ENCODE data around the gene NDST3. TPM values are rescaled to one million over a fixed set of nuclear protein-coding genes. Genes with fewer than 3 reads are reported as not detected.

NDST3 gene
- total RNA-seq, 1 experiment from 2014 or later: not detected

- Histone ChIP-seq H3K27ac (ENCODE audit: low read length) (peak overlapping the region; percentile 70), H3K36me3 (ENCODE audit: insufficient read depth, low read length) (peaks cover 30% of the 10 kb centered on the region), H3K27me3 (ENCODE audit: low read length) (no peaks in the 10 kb centered on the region), H3K9ac (ENCODE audit: low read length) (peak overlapping the region; percentile 97), H3K9me3 (ENCODE audit: low read length) (no peaks in the 10 kb centered on the region), H4K20me1 (ENCODE audit: insufficient read depth, low read depth, low read length) (peaks cover 13% of the 10 kb centered on the region; the same call in 1 of the 2 replicates), H3K4me2 (ENCODE audit: low read depth, low read length, poor library complexity, severe bottlenecking) (peak overlapping the region; percentile 80), H2AFZ (ENCODE audit: low read length) (no peak overlapping the region), H3K4me3 (ENCODE audit: low read length) (peak overlapping the region; percentile 95), H3K79me2 (ENCODE audit: low read length) (peaks cover 7% of the 10 kb centered on the region), H3K4me1 (ENCODE audit: low read length) (peaks cover 32% of the 10 kb centered on the region), H3K9me2 (replicated peaks; ENCODE audit: insufficient read depth, low read length) (no peaks in the 10 kb centered on the region)
- DNase-seq: peak; percentile 44
These were observed 245.7 kb downstream of the NDST3 start for GRCh38 chr4:118279920-118280432.

GRCh38 chr4:118280501-118281218, 246.4 kb downstream of the NDST3 start:
- Histone ChIP-seq H2AFZ (ENCODE audit: low read length) (no peak overlapping the region), H3K27ac (ENCODE audit: low read length) (peak overlapping the region; percentile 70; the same call in 1 of the 2 replicates), H3K9me3 (ENCODE audit: low read length) (no peaks in the 10 kb centered on the region), H3K9me2 (replicated peaks; ENCODE audit: insufficient read depth, low read length) (no peaks in the 10 kb centered on the region), H3K79me2 (ENCODE audit: low read length) (peaks cover 7% of the 10 kb centered on the region), H3K36me3 (ENCODE audit: insufficient read depth, low read length) (peaks cover 30% of the 10 kb centered on the region), H4K20me1 (ENCODE audit: insufficient read depth, low read depth, low read length) (peaks cover 13% of the 10 kb centered on the region; the same call in 1 of the 2 replicates), H3K9ac (ENCODE audit: low read length) (peak overlapping the region; percentile 97), H3K27me3 (ENCODE audit: low read length) (no peaks in the 10 kb centered on the region), H3K4me3 (ENCODE audit: low read length) (peak overlapping the region; percentile 95), H3K4me1 (ENCODE audit: low read length) (peaks cover 32% of the 10 kb centered on the region), H3K4me2 (ENCODE audit: low read depth, low read length, poor library complexity, severe bottlenecking) (peak overlapping the region; percentile 80)
- DNase-seq: peak; percentile 69

GRCh38 chr4:118281611-118282442, 247.5 kb downstream of the NDST3 start:
- Histone ChIP-seq H4K20me1 (ENCODE audit: insufficient read depth, low read depth, low read length) (peaks cover 13% of the 10 kb centered on the region; the same call in 1 of the 2 replicates), H3K79me2 (ENCODE audit: low read length) (peaks cover 7% of the 10 kb centered on the region), H3K9me2 (replicated peaks; ENCODE audit: insufficient read depth, low read length) (no peaks in the 10 kb centered on the region), H3K9ac (ENCODE audit: low read length) (no peak overlapping the region), H3K4me2 (ENCODE audit: low read depth, low read length, poor library complexity, severe bottlenecking) (no peak overlapping the region), H3K4me3 (ENCODE audit: low read length) (no peak overlapping the region), H3K36me3 (ENCODE audit: insufficient read depth, low read length) (peaks cover 30% of the 10 kb centered on the region), H3K9me3 (ENCODE audit: low read length) (no peaks in the 10 kb centered on the region), H3K27ac (ENCODE audit: low read length) (no peak overlapping the region), H3K4me1 (ENCODE audit: low read length) (peaks cover 32% of the 10 kb centered on the region), H3K27me3 (ENCODE audit: low read length) (no peaks in the 10 kb centered on the region), H2AFZ (ENCODE audit: low read length) (no peak overlapping the region)
- DNase-seq: peak; percentile 67

- Histone ChIP-seq H3K9me2 (replicated peaks; ENCODE audit: insufficient read depth, low read length) (no peaks in the 10 kb centered on the region), H2AFZ (ENCODE audit: low read length) (no peak overlapping the region), H3K27ac (ENCODE audit: low read length) (no peak overlapping the region), H3K4me3 (ENCODE audit: low read length) (no peak overlapping the region), H3K79me2 (ENCODE audit: low read length) (peaks cover 7% of the 10 kb centered on the region), H3K4me1 (ENCODE audit: low read length) (peaks cover 30% of the 10 kb centered on the region), H3K9me3 (ENCODE audit: low read length) (no peaks in the 10 kb centered on the region), H4K20me1 (ENCODE audit: insufficient read depth, low read depth, low read length) (peaks cover 13% of the 10 kb centered on the region; the same call in 1 of the 2 replicates), H3K27me3 (ENCODE audit: low read length) (no peaks in the 10 kb centered on the region), H3K4me2 (ENCODE audit: low read depth, low read length, poor library complexity, severe bottlenecking) (no peak overlapping the region), H3K9ac (ENCODE audit: low read length) (no peak overlapping the region), H3K36me3 (ENCODE audit: insufficient read depth, low read length) (peaks cover 30% of the 10 kb centered on the region)
- peak; percentile 56 for DNase-seq
These were observed 248.4 kb downstream of the NDST3 start for GRCh38 chr4:118282692-118283091.

- peak; percentile 78 for DNase-seq
- Histone ChIP-seq H2AFZ (ENCODE audit: low read length) (no peak overlapping the region), H3K9ac (ENCODE audit: low read length) (no peak overlapping the region), H3K4me2 (ENCODE audit: low read depth, low read length, poor library complexity, severe bottlenecking) (no peak overlapping the region), H3K36me3 (ENCODE audit: insufficient read depth, low read length) (peaks cover 28% of the 10 kb centered on the region), H4K20me1 (ENCODE audit: insufficient read depth, low read depth, low read length) (peaks cover 9% of the 10 kb centered on the region; the same call in 1 of the 2 replicates), H3K4me1 (ENCODE audit: low read length) (peaks cover 23% of the 10 kb centered on the region), H3K9me2 (replicated peaks; ENCODE audit: insufficient read depth, low read length) (no peaks in the 10 kb centered on the region), H3K27ac (ENCODE audit: low read length) (no peak overlapping the region), H3K4me3 (ENCODE audit: low read length) (no peak overlapping the region), H3K27me3 (ENCODE audit: low read length) (no peaks in the 10 kb centered on the region), H3K79me2 (ENCODE audit: low read length) (peaks cover 2% of the 10 kb centered on the region), H3K9me3 (ENCODE audit: low read length) (no peaks in the 10 kb centered on the region)
These were observed 249.9 kb downstream of the NDST3 start for GRCh38 chr4:118284169-118284568.

GRCh38 chr4:118285931-118286330, 251.6 kb downstream of the NDST3 start:
- Histone ChIP-seq H4K20me1 (ENCODE audit: insufficient read depth, low read depth, low read length) (no peaks in the 10 kb centered on the region), H3K27me3 (ENCODE audit: low read length) (no peaks in the 10 kb centered on the region), H3K79me2 (ENCODE audit: low read length) (no peaks in the 10 kb centered on the region), H3K4me1 (ENCODE audit: low read length) (peaks cover 9% of the 10 kb centered on the region), H3K36me3 (ENCODE audit: insufficient read depth, low read length) (peaks cover 10% of the 10 kb centered on the region; the same call in 1 of the 2 replicates), H3K9ac (ENCODE audit: low read length) (no peak overlapping the region), H3K27ac (ENCODE audit: low read length) (no peak overlapping the region), H3K4me2 (ENCODE audit: low read depth, low read length, poor library complexity, severe bottlenecking) (no peak overlapping the region), H3K4me3 (ENCODE audit: low read length) (no peak overlapping the region), H2AFZ (ENCODE audit: low read length) (no peak overlapping the region), H3K9me3 (ENCODE audit: low read length) (no peaks in the 10 kb centered on the region), H3K9me2 (replicated peaks; ENCODE audit: insufficient read depth, low read length) (no peaks in the 10 kb centered on the region)
- DNase-seq: no peak

GRCh38 chr4:118286685-118287084, 252.4 kb downstream of the NDST3 start:
- no peak for DNase-seq
- Histone ChIP-seq H4K20me1 (ENCODE audit: insufficient read depth, low read depth, low read length) (no peaks in the 10 kb centered on the region), H3K4me2 (ENCODE audit: low read depth, low read length, poor library complexity, severe bottlenecking) (no peak overlapping the region), H3K4me3 (ENCODE audit: low read length) (no peak overlapping the region), H3K9ac (ENCODE audit: low read length) (no peak overlapping the region), H3K4me1 (ENCODE audit: low read length) (peaks cover 9% of the 10 kb centered on the region), H3K36me3 (ENCODE audit: insufficient read depth, low read length) (peaks cover 2% of the 10 kb centered on the region; the same call in 1 of the 2 replicates), H3K79me2 (ENCODE audit: low read length) (no peaks in the 10 kb centered on the region), H3K9me3 (ENCODE audit: low read length) (no peaks in the 10 kb centered on the region), H3K9me2 (replicated peaks; ENCODE audit: insufficient read depth, low read length) (no peaks in the 10 kb centered on the region), H3K27ac (ENCODE audit: low read length) (no peak overlapping the region), H3K27me3 (ENCODE audit: low read length) (no peaks in the 10 kb centered on the region), H2AFZ (ENCODE audit: low read length) (no peak overlapping the region)
